HG03460 (cell line): Measurements from ENCODE around the gene CYP2C9.

ENCODE experiments used
- ATAC-seq: cut with Tn5 transposase; IDR thresholded peaks from one replicate; pipeline ENCODE4 v1.9.1; 2021; ENCODE audit not compliant: unreplicated experiment

Gene CYP2C9

DNA sequence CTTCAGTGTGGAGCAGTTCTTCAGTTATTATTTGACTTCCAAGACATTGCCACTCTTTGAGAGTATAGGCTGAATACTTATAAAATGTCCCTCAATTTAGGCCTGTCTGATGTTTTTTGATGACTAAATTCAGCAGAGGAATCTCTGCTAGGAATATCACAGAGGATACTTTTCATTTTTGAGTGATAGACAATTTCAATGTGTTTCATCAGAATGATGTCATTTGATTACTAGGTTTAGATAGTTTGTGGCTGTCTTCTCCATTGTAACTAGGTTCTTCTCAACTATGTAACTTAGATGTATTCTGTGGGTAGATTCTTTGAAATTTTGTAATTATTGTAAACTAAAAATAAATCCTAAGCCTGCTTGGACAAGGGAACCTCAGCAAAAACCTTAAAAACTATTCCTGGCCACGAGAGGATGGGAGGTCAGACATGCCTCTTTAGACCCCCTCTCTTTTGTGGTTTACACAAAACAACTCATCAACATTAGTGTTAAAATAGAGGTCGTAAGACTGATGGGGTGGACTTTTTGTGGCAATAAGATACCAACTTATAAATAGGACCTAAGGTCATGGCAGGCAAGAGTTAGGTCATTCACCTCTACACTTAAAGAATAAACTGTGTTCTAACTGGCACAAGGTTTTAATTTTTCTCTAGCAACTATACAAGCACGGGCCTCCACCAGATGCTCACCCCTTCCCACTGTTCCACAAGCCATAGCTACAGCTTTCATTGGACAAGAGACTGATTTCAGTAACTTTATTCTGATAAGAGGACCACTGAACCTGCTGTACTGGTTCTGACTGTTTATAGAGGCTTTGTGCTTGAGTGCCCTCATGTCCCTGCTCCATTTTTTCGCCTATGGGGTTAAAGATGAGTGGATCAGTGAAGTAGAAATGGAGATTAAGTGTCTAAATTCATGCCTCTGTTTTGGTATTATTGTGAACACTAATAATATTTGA, 97.2 kb downstream of the CYP2C9 start:
- ATAC-seq: no peak

DNA sequence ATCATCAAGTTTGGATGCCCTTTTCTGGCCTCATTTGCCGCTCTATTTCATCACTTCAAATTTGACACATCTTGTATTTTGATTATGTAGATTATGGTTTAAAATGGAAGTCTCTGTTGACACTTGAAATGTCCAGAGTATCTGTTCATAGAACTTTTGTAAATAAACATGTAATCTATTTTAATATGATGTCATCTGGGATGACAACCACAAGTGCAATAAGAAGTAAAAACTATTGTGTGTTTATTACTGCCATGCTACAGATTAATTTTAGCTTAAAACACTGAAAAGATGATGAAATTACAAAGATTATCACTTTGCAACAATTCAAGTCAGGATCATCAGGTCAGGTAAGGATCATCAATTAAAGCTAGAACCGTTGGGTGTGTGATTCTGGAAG, 100.8 kb downstream of the CYP2C9 start:
- ATAC-seq: no peak
